OCI-LY3 (cell line): ENCODE data around the gene SREBF1.

Experiments
- H2AFZ ChIP-seq: fragments of 200-600, 300-600 bp; shearing (Covaris generic); 2 replicates; pipeline ENCODE4 v1.6.0; 2014; ENCODE audit warnings: antibody characterized with exemption, low read depth, low read length
- H3K27ac ChIP-seq: fragments of 200-600, 300-600 bp; sonication (generic); 2 replicates; pipeline ENCODE4 v1.5.1; 2014; ENCODE audit warnings: mild to moderate bottlenecking, low read length, moderate library complexity, mixed read lengths
- H3K27me3 ChIP-seq: fragments of 200-600, 300-600 bp; sonication (generic); 2 replicates; pipeline ENCODE4 v1.6.1; 2014; ENCODE audit warnings: low read depth, low read length, mixed read lengths
- H3K36me3 ChIP-seq: fragments of 200-600, 300-600 bp; sonication (generic); replicated peaks from 2 replicates; pipeline ENCODE3; 2014; ENCODE audit warnings: low read depth, low read length, mixed read lengths
- H3K4me1 ChIP-seq: fragments of 300-600, 200-600 bp; sonication (generic); 2 replicates; pipeline ENCODE4 v1.6.1; 2014; ENCODE audit warnings: low read length, mixed read lengths
- H3K4me2 ChIP-seq: fragments of 200-600, 300-600 bp; sonication (generic); 2 replicates; pipeline ENCODE4 v1.6.1; 2014; ENCODE audit warnings: low read length, mixed read lengths
- H3K4me3 ChIP-seq: fragments of 300-600, 200-600 bp; sonication (generic); 2 replicates; pipeline ENCODE4 v1.5.1; 2014; ENCODE audit warnings: antibody characterized with exemption, mild to moderate bottlenecking, low read length, moderate library complexity
- H3K79me2 ChIP-seq: fragments of 300-600, 200-600 bp; shearing (Covaris generic); 2 replicates; pipeline ENCODE4 v1.6.1; 2014; ENCODE audit warnings: mild to moderate bottlenecking, low read length, mixed read lengths
- H3K9ac ChIP-seq: fragments of 300-600, 200-600 bp; shearing (Covaris generic); 2 replicates; pipeline ENCODE4 v1.6.0; 2014; ENCODE audit warnings: mild to moderate bottlenecking, low read length, moderate library complexity
- H3K9me3 ChIP-seq: fragments of 200-600, 300-600 bp; shearing (Covaris generic); 2 replicates; pipeline ENCODE4 v1.6.1; 2014; ENCODE audit warnings: low read length, mixed read lengths; ENCODE audit not compliant: insufficient read depth
- H4K20me1 ChIP-seq: fragments of 200-600, 300-600 bp; sonication (generic); 2 replicates; pipeline ENCODE4 v1.6.1; 2016; ENCODE audit warnings: low read length, mixed read lengths; ENCODE audit not compliant: insufficient read depth
- CTCF ChIP-seq: fragments of 200-600, 300-600 bp; sonication (generic); IDR thresholded peaks from 2 replicates; pipeline ENCODE4 v1.5.1; 2014; ENCODE audit warnings: antibody characterized with exemption, low read length, low read depth
- EZH2phosphoT487 ChIP-seq: fragments of 200-600 bp; shearing (Covaris generic); IDR thresholded peaks from 2 replicates; pipeline ENCODE4 v1.6.1; 2018; ENCODE audit warnings: antibody characterized with exemption, mixed run types, low read depth

SREBF1 gene

GRCh38 chr17:17792037-17792550 lies 44.7 kb downstream of the SREBF1 start:
- H4K20me1 ChIP-seq = no peaks in the 10 kb centered on the region
- H3K27me3 ChIP-seq = no peaks in the 10 kb centered on the region
- H3K4me1 ChIP-seq = no peaks in the 10 kb centered on the region
- H3K27ac ChIP-seq = no peak overlapping the region
- TF ChIP-seq CTCF (no peak), EZH2phosphoT487 (no peak)
- H3K79me2 ChIP-seq = no peaks in the 10 kb centered on the region
- no peak overlapping the region for H3K4me3 ChIP-seq
- no peaks in the 10 kb centered on the region for H3K36me3 ChIP-seq
- no peaks in the 10 kb centered on the region for H3K9me3 ChIP-seq
- no peak overlapping the region for H2AFZ ChIP-seq
- no peak overlapping the region for H3K4me2 ChIP-seq
- H3K9ac ChIP-seq = no peak overlapping the region

- Histone ChIP-seq H3K27ac (no peak overlapping the region), H2AFZ (no peak overlapping the region), H3K4me2 (no peak overlapping the region), H3K79me2 (no peaks in the 10 kb centered on the region), H3K4me1 (no peaks in the 10 kb centered on the region), H3K9me3 (no peaks in the 10 kb centered on the region), H3K27me3 (no peaks in the 10 kb centered on the region), H3K36me3 (no peaks in the 10 kb centered on the region), H4K20me1 (no peaks in the 10 kb centered on the region), H3K9ac (no peak overlapping the region), H3K4me3 (no peak overlapping the region)
- TF ChIP-seq CTCF (no peak), EZH2phosphoT487 (no peak)
These were observed 45.9 kb downstream of the SREBF1 start for GRCh38 chr17:17790637-17791464.

GRCh38 chr17:17789828-17790636 lies 46.8 kb downstream of the SREBF1 start:
- Histone ChIP-seq H2AFZ (no peak overlapping the region), H4K20me1 (no peaks in the 10 kb centered on the region), H3K27ac (no peak overlapping the region), H3K9ac (no peak overlapping the region), H3K4me1 (no peaks in the 10 kb centered on the region), H3K9me3 (no peaks in the 10 kb centered on the region), H3K79me2 (no peaks in the 10 kb centered on the region), H3K4me2 (no peak overlapping the region), H3K36me3 (no peaks in the 10 kb centered on the region), H3K27me3 (no peaks in the 10 kb centered on the region), H3K4me3 (no peak overlapping the region)
- TF ChIP-seq CTCF (no peak), EZH2phosphoT487 (no peak)

- TF ChIP-seq EZH2phosphoT487 = no peak
- no peak for TF ChIP-seq CTCF
- Histone ChIP-seq H3K27ac (no peak overlapping the region), H2AFZ (no peak overlapping the region), H4K20me1 (peaks cover 2% of the 10 kb centered on the region; the same call in 1 of the 2 replicates), H3K27me3 (no peaks in the 10 kb centered on the region), H3K79me2 (no peaks in the 10 kb centered on the region), H3K9me3 (no peaks in the 10 kb centered on the region), H3K9ac (no peak overlapping the region), H3K36me3 (no peaks in the 10 kb centered on the region), H3K4me1 (no peaks in the 10 kb centered on the region), H3K4me3 (no peak overlapping the region), H3K4me2 (no peak overlapping the region)
These were observed 47.4 kb downstream of the SREBF1 start for GRCh38 chr17:17789410-17789809.
